A549 (cell line): ENCODE results near the gene RAB21. TPM values are rescaled to one million over a fixed set of nuclear protein-coding genes. Genes with fewer than 3 reads are reported as not detected.

Source experiments
- ATAC-seq, 2 experiments: fragments of 200-7000 bp in 1 of 2; fragments of >200 bp in 1 of 2; cut with Nextera tagmentation in 1 of 2; cut with Tn5 transposase in 1 of 2; 3 replicates each; pipeline versions ENCODE4 v1.8.0 to v1.9.1; 2018 to 2020; ENCODE audit warnings: mild to moderate bottlenecking in 1 of 2, moderate library complexity in 1 of 2
- CTCF ChIA-PET: fragments of 300-600 bp; sonication (Branson Sonifier 250); formaldehyde crosslinking; extraction: SDS; loops from one replicate; lab custom pipeline; 2021; ENCODE audit warnings: antibody characterized with exemption, inconsistent platforms; lab: Yijun Ruan, JAX
- POLR2A ChIA-PET: fragments of 350-600 bp; formaldehyde crosslinking; extraction: SDS; loops from one replicate; lab custom pipeline; 2021; ENCODE audit warnings: antibody characterized with exemption, inconsistent platforms; lab: Yijun Ruan, JAX
- DNase-seq, 2 experiments: peaks; one replicate each; pipeline versions ENCODE4 v3.0.0 to v3.0.0-alpha.2; 2011 to 2016; ENCODE audit warnings: low read depth in 1 of 2, low spot score in 1 of 2
- FAIRE-seq: peaks from 2 replicates; lab custom pipeline; 2011; peaks lifted over from hg19 to GRCh38; lab: Jason Lieb, UNC
- H3K27ac ChIP-seq, 2 experiments: fragments of >200 bp; sonication (Bioruptor Twin); formaldehyde crosslinking; 3 replicates each; pipeline ENCODE4 v1.5.1; 2016 to 2017
- H3K4me1 ChIP-seq: fragments of >200 bp; sonication (Bioruptor Twin); formaldehyde crosslinking; 3 replicates; pipeline ENCODE4 v1.6.1; 2016
- H3K4me2 ChIP-seq: fragments of >200 bp; sonication (Bioruptor Twin); formaldehyde crosslinking; 3 replicates; pipeline ENCODE4 v1.6.1; 2016
- H3K4me3 ChIP-seq: fragments of >200 bp; sonication (Bioruptor Twin); formaldehyde crosslinking; 3 replicates; pipeline ENCODE4 v1.5.1; 2016
- H3K9me3 ChIP-seq: fragments of >200 bp; sonication (Bioruptor Twin); formaldehyde crosslinking; 3 replicates; pipeline ENCODE4 v1.6.1; 2016
- BHLHE40 ChIP-seq: IDR thresholded peaks from 2 replicates; pipeline ENCODE4 v1.6.1; 2012; ENCODE audit warnings: low read depth, low read length, inconsistent platforms
- CHD2 ChIP-seq: fragments of 150-350 bp; IDR thresholded peaks from 2 replicates; pipeline ENCODE4 v1.6.1; 2014; ENCODE audit warnings: low read length; ENCODE audit not compliant: partially characterized antibody
- CHD4 ChIP-seq: fragments of 200-600 bp; sonication (generic); IDR thresholded peaks from 2 replicates; pipeline ENCODE4 v1.6.1; 2016; ENCODE audit warnings: antibody characterized with exemption, mild to moderate bottlenecking, borderline replicate concordance
- EHMT2 ChIP-seq: fragments of 200-600 bp; sonication (generic); IDR thresholded peaks from 2 replicates; pipeline ENCODE4 v1.6.1; 2016; ENCODE audit warnings: antibody characterized with exemption, low read depth, mild to moderate bottlenecking, moderate library complexity
- ESRRA ChIP-seq: fragments of 150-350 bp; IDR thresholded peaks from 2 replicates; pipeline ENCODE4 v1.6.1; 2014; ENCODE audit warnings: mild to moderate bottlenecking, low read length, borderline replicate concordance
- FOSB ChIP-seq: fragments of 250-450 bp; sonication (Bioruptor Pico); IDR thresholded peaks from 2 replicates; pipeline ENCODE4 v1.5.0; 2020; ENCODE audit warnings: mild to moderate bottlenecking, moderate library complexity
- HOXB5 ChIP-seq: fragments of 250-450 bp; sonication (Bioruptor Pico); IDR thresholded peaks from 2 replicates; pipeline ENCODE4 v1.5.0; 2020; ENCODE audit warnings: mild to moderate bottlenecking, moderate library complexity
- KDM1A ChIP-seq: fragments of 200-600 bp; sonication (generic); IDR thresholded peaks from 2 replicates; pipeline ENCODE4 v1.6.1; 2016; ENCODE audit warnings: low read depth, mild to moderate bottlenecking
- POLR2AphosphoS2 ChIP-seq: conservative IDR thresholded peaks from 2 replicates; pipeline ENCODE4 v1.6.1; 2012; ENCODE audit warnings: low read length, improper control_type of control experiment, inconsistent platforms
- RFX5 ChIP-seq: fragments of 450-650 bp; IDR thresholded peaks from 2 replicates; pipeline ENCODE4 v1.7.1; 2014; ENCODE audit warnings: antibody characterized with exemption, mild to moderate bottlenecking, moderate library complexity
- ZC3H11A ChIP-seq: fragments of 450-650 bp; IDR thresholded peaks from 2 replicates; pipeline ENCODE4 v1.6.1; 2014; ENCODE audit warnings: antibody characterized with exemption, mild to moderate bottlenecking
- ZFP36 ChIP-seq: fragments of 450-650 bp; IDR thresholded peaks from 2 replicates; pipeline ENCODE4 v1.6.1; 2014; ENCODE audit warnings: borderline replicate concordance; ENCODE audit not compliant: partially characterized antibody
- ZSCAN20 ChIP-seq: fragments of 250-450 bp; sonication (Bioruptor Pico); IDR thresholded peaks from 2 replicates; pipeline ENCODE4 v1.8.0; 2022; ENCODE audit warnings: mild to moderate bottlenecking, moderate library complexity
- WGBS: methylation state at CpG from one replicate; pipeline ENCODE4 v1.1.6; 2017; ENCODE audit errors: missing lambda C conversion rate; 5-methylcytosine and 5-hydroxymethylcytosine counted together
- polyA plus RNA-seq, 4 experiments: library from polyadenylated mRNA; depleted of rRNA in 3 of 4; stranded (reverse); fragments of >200 nt; fragmentation: RNase III in 1 of 4; extraction: RNeasy Plus Mini Kit Qiagen cat#74134 plus additional on column Dnase treatment in 1 of 4; gene quantifications; 2 replicates in 3 of 4; 3 replicates in 1 of 4; pipeline ENCODE4 v1.2.3, GENCODE V29; 2011 to 2017
- TF ChIP-seq, protein P1 (sequence below): fragments of >200 bp; sonication (Bioruptor Twin); formaldehyde crosslinking; IDR thresholded peaks from 3 replicates; pipeline ENCODE4 v1.5.1; 2016
- TF ChIP-seq, protein P2 (sequence below): fragments of >200 bp; sonication (Bioruptor Twin); formaldehyde crosslinking; IDR thresholded peaks from 3 replicates; pipeline ENCODE4 v1.6.1; 2016
- TF ChIP-seq, protein P3 (sequence below): fragments of 250-450 bp; sonication (Bioruptor Pico); IDR thresholded peaks from 2 replicates; pipeline ENCODE4 v1.5.0; 2020; ENCODE audit warnings: low read depth, mild to moderate bottlenecking, moderate library complexity
- TF ChIP-seq, protein P4 (sequence below): IDR thresholded peaks from 2 replicates; pipeline ENCODE4 v1.6.1; 2012
- TF ChIP-seq, protein P5 (sequence below): fragments of 150-350 bp; IDR thresholded peaks from 2 replicates; pipeline ENCODE4 v1.6.1; 2014; ENCODE audit warnings: low read depth, mild to moderate bottlenecking, low read length
- TF ChIP-seq, protein P6 (sequence below): fragments of >200 bp; sonication (Bioruptor Twin); formaldehyde crosslinking; IDR thresholded peaks from 2 replicates; pipeline ENCODE4 v1.6.1; 2016
- TF ChIP-seq, protein P7 (sequence below): IDR thresholded peaks from 2 replicates; pipeline ENCODE4 v1.6.1; 2012; ENCODE audit warnings: low read depth, borderline replicate concordance

The RAB21 gene
- polyA plus RNA-seq, 2 of the 4 experiments (the other 2 are of a cell fraction), result 33.1 to 33.3 TPM

DNA sequence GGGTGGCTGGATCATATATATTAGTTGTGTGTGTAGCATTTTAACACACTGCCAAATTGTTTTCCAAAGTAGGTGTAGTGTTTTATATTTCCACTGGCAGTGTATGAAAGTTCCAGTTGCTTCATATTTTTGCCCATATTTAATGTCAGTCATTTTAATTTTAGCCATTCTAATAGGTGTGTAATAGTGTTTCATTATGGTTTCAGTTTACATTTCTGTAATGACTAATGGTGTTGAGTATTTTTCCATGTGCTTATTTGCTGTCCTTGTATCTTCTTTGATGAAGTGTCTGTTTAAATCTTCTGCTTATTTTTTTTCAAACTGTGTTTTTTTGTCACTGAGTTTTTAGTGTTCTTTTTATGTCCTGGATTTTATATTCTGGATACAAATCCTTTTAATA lies 93.5 kb downstream of the RAB21 start (continued):
- TF ChIP-seq CHD2, result no peak
- TF ChIP-seq, protein P1, sequence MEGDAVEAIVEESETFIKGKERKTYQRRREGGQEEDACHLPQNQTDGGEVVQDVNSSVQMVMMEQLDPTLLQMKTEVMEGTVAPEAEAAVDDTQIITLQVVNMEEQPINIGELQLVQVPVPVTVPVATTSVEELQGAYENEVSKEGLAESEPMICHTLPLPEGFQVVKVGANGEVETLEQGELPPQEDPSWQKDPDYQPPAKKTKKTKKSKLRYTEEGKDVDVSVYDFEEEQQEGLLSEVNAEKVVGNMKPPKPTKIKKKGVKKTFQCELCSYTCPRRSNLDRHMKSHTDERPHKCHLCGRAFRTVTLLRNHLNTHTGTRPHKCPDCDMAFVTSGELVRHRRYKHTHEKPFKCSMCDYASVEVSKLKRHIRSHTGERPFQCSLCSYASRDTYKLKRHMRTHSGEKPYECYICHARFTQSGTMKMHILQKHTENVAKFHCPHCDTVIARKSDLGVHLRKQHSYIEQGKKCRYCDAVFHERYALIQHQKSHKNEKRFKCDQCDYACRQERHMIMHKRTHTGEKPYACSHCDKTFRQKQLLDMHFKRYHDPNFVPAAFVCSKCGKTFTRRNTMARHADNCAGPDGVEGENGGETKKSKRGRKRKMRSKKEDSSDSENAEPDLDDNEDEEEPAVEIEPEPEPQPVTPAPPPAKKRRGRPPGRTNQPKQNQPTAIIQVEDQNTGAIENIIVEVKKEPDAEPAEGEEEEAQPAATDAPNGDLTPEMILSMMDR, result no peak
- no peak for TF ChIP-seq BHLHE40

DNA sequence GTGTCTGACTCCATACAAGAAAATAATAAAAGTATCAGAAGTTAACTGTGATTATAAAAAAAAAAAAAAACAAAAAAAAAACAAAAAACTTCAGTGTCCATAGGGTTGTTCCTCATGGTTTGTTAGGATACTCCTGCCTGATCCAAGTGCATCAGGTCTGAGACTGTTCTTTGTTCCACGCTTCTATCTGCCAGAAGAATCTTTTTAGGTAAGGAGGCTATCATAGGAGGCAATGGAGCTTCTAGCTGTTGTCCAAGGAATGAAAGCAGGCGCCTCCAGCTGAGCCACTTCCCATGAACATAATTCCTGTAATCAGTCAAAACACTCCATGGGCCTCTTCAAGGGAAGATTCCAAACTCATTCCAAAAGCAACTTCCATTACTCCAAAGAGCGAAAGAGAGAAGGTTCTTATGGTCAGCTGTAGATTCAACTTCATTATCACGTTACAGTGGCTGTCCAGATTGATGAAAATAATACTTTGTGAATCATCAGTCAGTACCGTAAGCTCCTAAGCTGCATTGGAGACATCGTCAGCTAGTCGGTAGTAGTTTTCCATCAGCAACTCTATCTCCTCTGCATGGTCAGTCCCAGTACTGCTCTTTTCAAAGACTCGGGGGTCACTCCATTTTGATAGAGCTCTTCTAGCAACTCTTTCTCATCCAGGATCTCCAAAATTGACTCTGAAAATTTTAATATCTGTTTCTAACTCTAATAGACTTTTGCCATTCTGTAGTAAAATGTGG lies 94.6 kb downstream of the RAB21 start:
- POLR2A ChIA-PET, result no interaction called here

More for the DNA sequence above, 94.6 kb downstream of the RAB21 start:
- TF ChIP-seq, protein P2, sequence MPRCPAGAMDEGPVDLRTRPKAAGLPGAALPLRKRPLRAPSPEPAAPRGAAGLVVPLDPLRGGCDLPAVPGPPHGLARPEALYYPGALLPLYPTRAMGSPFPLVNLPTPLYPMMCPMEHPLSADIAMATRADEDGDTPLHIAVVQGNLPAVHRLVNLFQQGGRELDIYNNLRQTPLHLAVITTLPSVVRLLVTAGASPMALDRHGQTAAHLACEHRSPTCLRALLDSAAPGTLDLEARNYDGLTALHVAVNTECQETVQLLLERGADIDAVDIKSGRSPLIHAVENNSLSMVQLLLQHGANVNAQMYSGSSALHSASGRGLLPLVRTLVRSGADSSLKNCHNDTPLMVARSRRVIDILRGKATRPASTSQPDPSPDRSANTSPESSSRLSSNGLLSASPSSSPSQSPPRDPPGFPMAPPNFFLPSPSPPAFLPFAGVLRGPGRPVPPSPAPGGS, result no peak
- TF ChIP-seq, protein P3, sequence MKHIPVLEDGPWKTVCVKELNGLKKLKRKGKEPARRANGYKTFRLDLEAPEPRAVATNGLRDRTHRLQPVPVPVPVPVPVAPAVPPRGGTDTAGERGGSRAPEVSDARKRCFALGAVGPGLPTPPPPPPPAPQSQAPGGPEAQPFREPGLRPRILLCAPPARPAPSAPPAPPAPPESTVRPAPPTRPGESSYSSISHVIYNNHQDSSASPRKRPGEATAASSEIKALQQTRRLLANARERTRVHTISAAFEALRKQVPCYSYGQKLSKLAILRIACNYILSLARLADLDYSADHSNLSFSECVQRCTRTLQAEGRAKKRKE (CRISPR knock-in tag), result no peak
- TF ChIP-seq, protein P4, sequence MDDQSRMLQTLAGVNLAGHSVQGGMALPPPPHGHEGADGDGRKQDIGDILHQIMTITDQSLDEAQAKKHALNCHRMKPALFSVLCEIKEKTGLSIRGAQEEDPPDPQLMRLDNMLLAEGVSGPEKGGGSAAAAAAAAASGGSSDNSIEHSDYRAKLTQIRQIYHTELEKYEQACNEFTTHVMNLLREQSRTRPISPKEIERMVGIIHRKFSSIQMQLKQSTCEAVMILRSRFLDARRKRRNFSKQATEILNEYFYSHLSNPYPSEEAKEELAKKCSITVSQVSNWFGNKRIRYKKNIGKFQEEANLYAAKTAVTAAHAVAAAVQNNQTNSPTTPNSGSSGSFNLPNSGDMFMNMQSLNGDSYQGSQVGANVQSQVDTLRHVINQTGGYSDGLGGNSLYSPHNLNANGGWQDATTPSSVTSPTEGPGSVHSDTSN, result no peak
- TF ChIP-seq CHD4 (no peak), EHMT2 (no peak), FOSB (CRISPR knock-in tag) (no peak), POLR2AphosphoS2 (no peak), KDM1A (no peak), ZC3H11A (no peak), ESRRA (no peak), ZSCAN20 (CRISPR knock-in tag) (no peak), HOXB5 (CRISPR knock-in tag) (no peak), RFX5 (no peak), ZFP36 (no peak)
- TF ChIP-seq, protein P5, sequence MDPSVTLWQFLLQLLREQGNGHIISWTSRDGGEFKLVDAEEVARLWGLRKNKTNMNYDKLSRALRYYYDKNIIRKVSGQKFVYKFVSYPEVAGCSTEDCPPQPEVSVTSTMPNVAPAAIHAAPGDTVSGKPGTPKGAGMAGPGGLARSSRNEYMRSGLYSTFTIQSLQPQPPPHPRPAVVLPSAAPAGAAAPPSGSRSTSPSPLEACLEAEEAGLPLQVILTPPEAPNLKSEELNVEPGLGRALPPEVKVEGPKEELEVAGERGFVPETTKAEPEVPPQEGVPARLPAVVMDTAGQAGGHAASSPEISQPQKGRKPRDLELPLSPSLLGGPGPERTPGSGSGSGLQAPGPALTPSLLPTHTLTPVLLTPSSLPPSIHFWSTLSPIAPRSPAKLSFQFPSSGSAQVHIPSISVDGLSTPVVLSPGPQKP, result no peak
- TF ChIP-seq, protein P6, sequence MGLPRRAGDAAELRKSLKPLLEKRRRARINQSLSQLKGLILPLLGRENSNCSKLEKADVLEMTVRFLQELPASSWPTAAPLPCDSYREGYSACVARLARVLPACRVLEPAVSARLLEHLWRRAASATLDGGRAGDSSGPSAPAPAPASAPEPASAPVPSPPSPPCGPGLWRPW, result no peak
- TF ChIP-seq, protein P7, sequence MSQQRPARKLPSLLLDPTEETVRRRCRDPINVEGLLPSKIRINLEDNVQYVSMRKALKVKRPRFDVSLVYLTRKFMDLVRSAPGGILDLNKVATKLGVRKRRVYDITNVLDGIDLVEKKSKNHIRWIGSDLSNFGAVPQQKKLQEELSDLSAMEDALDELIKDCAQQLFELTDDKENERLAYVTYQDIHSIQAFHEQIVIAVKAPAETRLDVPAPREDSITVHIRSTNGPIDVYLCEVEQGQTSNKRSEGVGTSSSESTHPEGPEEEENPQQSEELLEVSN, result no peak
- TF ChIP-seq, protein P1, result no peak
- Histone ChIP-seq H3K27ac (no peak overlapping the region), H3K4me1 (0 out of 3 replicates have a peak, but pooled peaks cover 3% of the 10 kb centered on the region), H3K9me3 (no peaks in the 10 kb centered on the region), H3K4me3 (no peak overlapping the region), H3K4me2 (no peak overlapping the region)
- CTCF ChIA-PET, result no interaction called here
- no peak for DNase-seq
- WGBS, result 94% methylated on average over 8 of the region's 8 CpGs
- ATAC-seq, result no peak
- no peak for FAIRE-seq
